Stimulated activated CD4-positive, alpha-beta T cell treated with anti-CD3 and anti-CD28 coated beads, Interleukin-1b, Interleukin-23, amount 100 ng/mL, for 4 hours (primary cell): ENCODE results near the gene ZRSR2.
"Not testable (repeated sequence)": the region's sequence is repeated elsewhere in the genome, so short reads cannot be mapped to it uniquely, and the experiment has no call there.

ENCODE experiments used
- DNase-seq, 2 donors: peaks; one replicate each; pipeline ENCODE4 v3.0.0-alpha.2; 2020; ENCODE audit warnings: low read depth in 2 of 2

ZRSR2 gene

GRCh38 chrX:15804563-15804962 lies 14.3 kb downstream of the ZRSR2 start:
- no peak for DNase-seq

- DNase-seq = no peak
These were observed 18.0 kb downstream of the ZRSR2 start for GRCh38 chrX:15808254-15808653.

GRCh38 chrX:15812192-15812938 lies 22.1 kb downstream of the ZRSR2 start:
- DNase-seq = no peak

- no peak for DNase-seq
These were observed 23.1 kb downstream of the ZRSR2 start for GRCh38 chrX:15813416-15813815.

- DNase-seq = no peak
These were observed 24.6 kb downstream of the ZRSR2 start for GRCh38 chrX:15814771-15815365.

GRCh38 chrX:15815779-15816437 lies 25.6 kb downstream of the ZRSR2 start:
- no peak for DNase-seq

DNA sequence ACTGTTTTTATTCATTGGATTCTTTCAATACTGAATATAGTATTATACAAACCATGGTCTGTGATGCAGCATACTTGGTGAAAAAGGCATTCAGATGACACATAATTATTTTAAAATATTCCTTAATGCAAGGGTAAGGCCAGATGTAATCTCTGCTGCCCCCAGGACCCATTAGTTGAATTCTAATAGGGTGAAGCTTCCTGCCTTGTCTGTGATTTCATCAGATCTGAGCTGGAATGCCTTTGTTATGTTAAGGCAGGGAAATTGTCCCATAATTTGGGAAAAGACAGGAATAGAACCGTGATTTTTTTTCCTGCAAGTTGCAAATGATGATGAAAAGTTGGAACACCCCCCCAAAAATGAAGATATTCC lies 26.1 kb downstream of the ZRSR2 start:
- no peak for DNase-seq

DNA sequence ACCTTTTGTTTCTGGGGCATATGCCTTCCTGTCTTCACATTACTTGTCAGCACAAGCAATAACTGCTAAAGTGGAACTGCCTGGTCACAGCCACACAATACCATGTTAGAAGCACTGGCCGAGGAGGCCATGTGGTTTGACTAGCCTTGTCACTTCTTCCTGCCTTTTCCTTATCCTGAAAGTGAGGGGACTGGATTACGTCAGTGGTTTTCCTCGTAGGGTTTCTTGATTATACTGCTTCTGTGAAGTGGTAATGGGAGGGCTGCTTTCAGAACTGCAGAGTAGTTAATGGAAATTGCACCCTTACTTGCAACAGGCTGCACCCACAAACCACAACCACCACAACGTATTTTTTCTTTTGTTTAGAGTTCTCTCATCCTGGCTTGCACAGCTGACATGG lies 26.6 kb downstream of the ZRSR2 start:
- peak in 1 of 2 donors; percentile 8 for DNase-seq

GRCh38 chrX:15820106-15821073 lies 30.1 kb downstream of the ZRSR2 start:
- no peak for DNase-seq

DNA sequence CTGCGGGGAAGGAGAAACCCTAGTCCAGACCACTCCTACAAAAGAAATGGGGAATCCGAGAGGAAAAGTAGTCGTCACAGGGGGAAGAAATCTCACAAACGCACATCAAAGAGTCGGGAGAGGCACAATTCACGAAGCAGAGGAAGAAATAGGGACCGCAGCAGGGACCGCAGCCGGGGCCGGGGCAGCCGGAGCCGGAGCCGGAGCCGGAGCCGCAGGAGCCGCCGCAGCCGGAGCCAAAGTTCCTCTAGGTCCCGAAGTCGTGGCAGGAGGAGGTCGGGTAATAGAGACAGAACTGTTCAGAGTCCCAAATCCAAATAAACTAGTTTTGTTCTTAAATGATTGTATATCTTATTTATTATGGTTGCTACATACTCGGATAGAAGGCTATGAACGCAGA lies 32.6 kb downstream of the ZRSR2 start:
- no peak for DNase-seq

DNA sequence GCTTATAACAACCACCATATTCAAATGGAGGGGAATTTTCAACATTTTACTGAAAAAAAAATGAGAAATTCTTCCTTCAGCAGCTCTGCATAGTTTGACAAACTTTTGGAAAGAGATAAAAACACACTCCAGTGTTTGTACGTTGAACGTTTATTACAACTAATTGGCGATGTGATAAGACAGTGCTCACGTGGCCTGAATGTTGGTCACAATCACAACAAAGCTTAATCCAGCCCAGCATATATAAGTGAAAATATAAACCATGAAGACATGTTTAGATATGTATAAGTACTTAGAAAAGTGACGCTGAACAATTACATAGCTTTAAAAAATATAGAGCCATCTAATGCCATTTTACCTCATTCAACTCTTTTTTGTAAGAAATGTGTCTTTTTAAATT lies 35.7 kb downstream of the ZRSR2 start:
- no peak for DNase-seq

DNA sequence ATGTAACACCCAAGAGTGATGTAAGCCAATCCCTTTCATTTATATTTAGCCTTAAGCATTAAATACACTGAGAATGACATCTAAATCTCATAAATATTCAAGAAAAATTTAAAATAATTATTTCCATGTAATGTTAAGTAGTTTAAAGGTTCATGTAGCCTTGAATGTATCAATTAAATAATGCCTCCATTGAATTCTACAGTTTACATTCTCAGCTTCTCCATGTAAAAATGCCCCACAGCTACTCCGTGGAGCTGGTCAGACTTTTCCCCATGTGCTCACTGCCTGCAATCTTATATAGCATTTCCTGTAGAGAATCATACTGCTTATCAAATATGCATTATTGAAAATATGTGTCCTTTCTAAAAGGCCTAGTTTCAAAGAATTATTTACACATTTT lies 38.9 kb downstream of the ZRSR2 start:
- no peak for DNase-seq

DNA sequence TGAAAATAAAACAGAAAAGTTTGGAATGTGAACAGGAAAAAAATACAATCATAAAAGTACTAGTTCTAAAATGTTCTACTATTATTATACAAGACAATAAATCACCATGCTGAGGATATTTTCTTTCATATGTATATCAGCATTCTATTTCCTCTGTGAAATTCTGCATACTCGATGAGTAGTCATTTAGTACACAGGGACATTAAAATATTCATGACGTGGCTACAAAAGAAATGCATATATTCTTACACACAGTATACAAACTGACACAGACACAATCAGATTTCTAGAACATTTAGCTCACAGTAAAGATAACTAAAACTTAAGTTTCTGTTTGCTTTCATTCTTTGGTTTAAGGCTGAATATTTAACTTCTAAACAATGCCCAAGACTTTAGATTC lies 41.1 kb downstream of the ZRSR2 start:
- DNase-seq = not testable (repeated sequence)

DNA sequence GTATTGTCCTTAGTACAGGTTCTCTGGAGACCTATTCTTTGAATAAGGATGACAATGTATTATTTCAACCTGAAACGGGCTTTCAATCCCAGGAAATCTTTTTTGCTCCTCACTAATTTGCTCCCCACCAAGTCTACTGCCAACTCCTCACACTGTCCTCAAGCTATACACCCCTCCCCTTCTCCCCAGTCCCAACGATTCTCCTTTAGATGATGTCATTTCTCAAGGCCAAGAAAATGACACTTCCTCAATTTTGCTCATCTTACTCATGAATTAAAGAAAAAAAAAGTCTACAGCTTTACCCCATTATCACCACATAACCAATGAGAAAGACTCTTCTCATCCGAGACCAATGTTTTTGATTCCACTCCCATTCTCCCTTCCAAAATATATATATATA lies 43.8 kb downstream of the ZRSR2 start:
- no peak for DNase-seq

- no peak for DNase-seq
These were observed 44.7 kb downstream of the ZRSR2 start for GRCh38 chrX:15834827-15835595.

DNA sequence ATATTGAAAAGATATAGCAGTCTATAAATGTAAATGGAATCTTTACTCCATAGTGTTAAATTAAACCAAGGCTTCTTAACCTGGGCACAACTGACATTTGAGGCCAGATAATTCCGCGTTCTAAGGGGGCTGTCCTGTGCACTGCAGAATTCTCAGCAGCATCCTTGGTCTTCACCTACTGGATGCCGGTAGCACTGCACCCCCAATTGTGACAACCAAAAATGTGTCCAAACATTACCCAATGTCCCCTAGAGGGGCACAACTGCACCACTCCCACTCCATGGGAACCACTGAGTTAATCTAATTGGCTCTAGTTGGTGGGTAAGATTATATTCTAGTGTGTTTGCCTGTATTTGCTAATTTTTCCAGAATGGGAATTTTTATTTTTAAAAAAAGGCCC lies 47.7 kb downstream of the ZRSR2 start:
- DNase-seq = no peak

DNA sequence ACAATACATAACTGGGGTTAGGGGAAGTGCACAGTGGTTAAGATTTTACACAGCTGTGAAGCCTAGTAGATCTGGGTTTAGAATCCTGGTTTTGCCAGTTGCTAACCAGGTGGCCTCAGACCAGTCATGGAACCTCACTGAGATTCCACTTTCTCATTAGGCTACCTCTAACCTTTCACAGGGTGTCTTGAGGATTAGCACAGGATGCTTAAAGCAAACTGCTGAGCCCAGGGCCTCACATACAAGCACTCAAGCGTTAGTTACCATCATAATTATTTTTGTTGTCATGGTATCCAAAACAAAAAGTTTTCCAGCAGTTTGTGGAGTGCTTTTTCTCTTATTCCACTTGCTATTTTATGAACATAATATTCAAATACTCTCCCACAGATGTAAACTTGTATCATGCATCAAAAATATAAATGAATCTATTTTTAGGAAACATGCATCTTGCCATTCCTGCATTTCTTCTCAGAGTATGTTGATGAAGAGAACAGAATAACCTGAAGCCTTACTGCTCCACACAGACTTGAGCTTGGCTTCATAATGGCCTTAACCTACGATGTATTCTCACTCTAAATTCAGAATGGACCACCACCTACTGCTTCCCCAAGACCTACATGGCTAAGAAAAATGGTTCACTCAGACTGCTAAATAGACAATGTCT lies 51.7 kb downstream of the ZRSR2 start:
- DNase-seq = no peak

GRCh38 chrX:15843960-15844359 lies 53.7 kb downstream of the ZRSR2 start:
- no peak for DNase-seq

DNA sequence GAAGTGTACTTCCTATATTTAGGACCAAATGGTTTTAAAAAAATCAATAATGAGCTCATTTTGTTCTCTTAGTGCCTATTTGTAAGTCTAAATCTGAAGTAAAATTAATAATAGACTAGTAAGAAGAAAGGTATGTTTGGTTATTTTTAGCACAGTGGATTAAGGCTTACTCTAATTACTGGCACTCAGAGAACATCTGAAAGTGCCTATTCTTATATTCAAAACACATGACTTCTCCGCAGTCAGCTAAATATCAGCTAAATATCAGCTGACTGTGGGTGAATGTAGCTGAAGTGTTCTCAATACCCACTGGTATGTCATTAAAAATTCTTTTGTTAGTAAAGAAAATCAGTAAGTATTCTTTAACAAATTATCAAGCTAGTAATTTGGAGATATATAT lies 58.3 kb downstream of the ZRSR2 start:
- DNase-seq = no peak

DNA sequence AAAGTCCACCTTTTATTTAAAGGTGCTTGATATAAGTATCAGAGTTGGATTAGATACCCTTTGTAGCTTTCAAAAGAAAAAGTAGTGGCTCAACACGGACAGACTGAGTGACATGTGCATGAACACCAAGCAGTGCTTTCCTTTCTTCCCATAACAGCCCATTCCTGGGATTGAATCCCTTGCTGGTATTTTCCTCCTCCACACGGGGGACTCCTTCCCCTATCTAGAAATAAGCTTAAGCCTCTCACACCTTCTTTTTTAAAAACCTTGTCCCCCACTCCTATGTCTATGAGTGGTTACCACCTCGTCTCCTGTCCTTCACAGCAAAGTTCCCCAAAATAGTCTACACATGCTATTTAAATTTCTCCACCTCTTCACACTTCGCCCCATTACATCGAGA lies 59.3 kb downstream of the ZRSR2 start:
- DNase-seq = no peak

- no peak for DNase-seq
These were observed 63.3 kb downstream of the ZRSR2 start for GRCh38 chrX:15853586-15854079.
